DOHH2 (cell line): ENCODE data around the gene SLC28A3.

Experiments used
- H3F3A ChIP-seq: fragments of 200-600 bp; sonication (generic), shearing (Covaris generic); 2 replicates; pipeline ENCODE4 v1.6.0; 2016; ENCODE audit warnings: antibody characterized with exemption, mild to moderate bottlenecking; ENCODE audit not compliant: control insufficient read depth, insufficient read depth
- H3K27ac ChIP-seq: fragments of 200-600 bp; sonication (generic); 2 replicates; pipeline ENCODE4 v1.5.1; 2014; ENCODE audit warnings: low read depth, mild to moderate bottlenecking, low read length, moderate library complexity
- H3K27me3 ChIP-seq: fragments of 200-600 bp; sonication (generic); 2 replicates; pipeline ENCODE4 v1.6.1; 2014; ENCODE audit warnings: mild to moderate bottlenecking, low read length, mixed read lengths; ENCODE audit not compliant: control insufficient read depth
- H3K36me3 ChIP-seq: fragments of 200-600 bp; sonication (generic); 2 replicates; pipeline ENCODE4 v1.6.1; 2014; ENCODE audit warnings: mild to moderate bottlenecking, low read length, moderate library complexity, mixed read lengths; ENCODE audit not compliant: control insufficient read depth
- H3K4me1 ChIP-seq: fragments of 200-600 bp; sonication (generic); 2 replicates; pipeline ENCODE4 v1.6.1; 2014; ENCODE audit warnings: mild to moderate bottlenecking, low read length, mixed read lengths; ENCODE audit not compliant: control insufficient read depth
- H3K4me2 ChIP-seq: fragments of 200-600 bp; sonication (generic); 2 replicates; pipeline ENCODE4 v1.6.0; 2014; ENCODE audit warnings: mild to moderate bottlenecking, low read length, moderate library complexity
- H3K4me3 ChIP-seq: fragments of 200-600 bp; sonication (generic); 2 replicates; pipeline ENCODE4 v1.5.1; 2014; ENCODE audit warnings: mild to moderate bottlenecking, low read length, mixed read lengths
- H3K79me2 ChIP-seq: fragments of 200-600 bp; sonication (generic); 2 replicates; pipeline ENCODE4 v1.6.1; 2014; ENCODE audit warnings: mild to moderate bottlenecking, low read length, mixed read lengths; ENCODE audit not compliant: control insufficient read depth
- H3K9me2 ChIP-seq: fragments of 200-600 bp; sonication (generic); replicated peaks from 2 replicates; pipeline ENCODE4 v1.6.1; 2014; ENCODE audit warnings: mild to moderate bottlenecking, low read length, mixed read lengths; ENCODE audit not compliant: control insufficient read depth
- H3K9me3 ChIP-seq: fragments of 200-600 bp; sonication (generic); 2 replicates; pipeline ENCODE4 v1.6.1; 2014; ENCODE audit warnings: antibody characterized with exemption, low read length, mixed read lengths; ENCODE audit not compliant: control insufficient read depth, insufficient read depth
- H4K20me1 ChIP-seq: fragments of 200-600 bp; sonication (generic); 2 replicates; pipeline ENCODE4 v1.6.0; 2014; ENCODE audit warnings: low read depth, mild to moderate bottlenecking, antibody characterized with exemption, low read length, moderate library complexity; ENCODE audit not compliant: control insufficient read depth, insufficient read depth
- CTCF ChIP-seq: fragments of 200-600 bp; sonication (generic); IDR thresholded peaks from one replicate; pipeline ENCODE4 v1.5.1; 2014; ENCODE audit warnings: antibody characterized with exemption, mild to moderate bottlenecking, low read depth, low read length; ENCODE audit not compliant: poor library complexity, severe bottlenecking
- EZH2phosphoT487 ChIP-seq: fragments of 200-600 bp; sonication (generic); IDR thresholded peaks from 2 replicates; pipeline ENCODE4 v1.6.1; 2017; ENCODE audit warnings: borderline replicate concordance, mild to moderate bottlenecking, antibody characterized with exemption, low read length, moderate library complexity, mixed read lengths

The SLC28A3 gene

GRCh38 chr9:84381508-84381907, 41.0 kb upstream of the SLC28A3 start:
- no peaks in the 10 kb centered on the region for H3K4me1 ChIP-seq
- H4K20me1 ChIP-seq = no peaks in the 10 kb centered on the region
- no peaks in the 10 kb centered on the region for H3K9me2 ChIP-seq
- no peak overlapping the region for H3K27ac ChIP-seq
- no peaks in the 10 kb centered on the region for H3F3A ChIP-seq
- no peaks in the 10 kb centered on the region for H3K79me2 ChIP-seq
- no peak overlapping the region for H3K4me2 ChIP-seq
- H3K36me3 ChIP-seq = no peaks in the 10 kb centered on the region
- no peaks in the 10 kb centered on the region for H3K27me3 ChIP-seq
- H3K4me3 ChIP-seq = no peak overlapping the region
- TF ChIP-seq CTCF (no peak), EZH2phosphoT487 (no peak)
- no peaks in the 10 kb centered on the region for H3K9me3 ChIP-seq

GRCh38 chr9:84379740-84380139, 39.2 kb upstream of the SLC28A3 start:
- no peak for TF ChIP-seq CTCF
- no peak for TF ChIP-seq EZH2phosphoT487
- Histone ChIP-seq H3K4me2 (no peak overlapping the region), H3K4me3 (no peak overlapping the region), H3K36me3 (no peaks in the 10 kb centered on the region), H3F3A (no peaks in the 10 kb centered on the region), H3K79me2 (no peaks in the 10 kb centered on the region), H3K9me2 (no peaks in the 10 kb centered on the region), H3K4me1 (no peaks in the 10 kb centered on the region), H3K27me3 (no peaks in the 10 kb centered on the region), H3K27ac (no peak overlapping the region), H3K9me3 (no peaks in the 10 kb centered on the region), H4K20me1 (no peaks in the 10 kb centered on the region)

- Histone ChIP-seq H3K4me2 (no peak overlapping the region), H3F3A (no peaks in the 10 kb centered on the region), H4K20me1 (no peaks in the 10 kb centered on the region), H3K4me1 (no peaks in the 10 kb centered on the region), H3K9me3 (no peaks in the 10 kb centered on the region), H3K9me2 (no peaks in the 10 kb centered on the region), H3K27ac (no peak overlapping the region), H3K36me3 (no peaks in the 10 kb centered on the region), H3K4me3 (no peak overlapping the region), H3K79me2 (no peaks in the 10 kb centered on the region), H3K27me3 (no peaks in the 10 kb centered on the region)
- TF ChIP-seq EZH2phosphoT487 = no peak
- TF ChIP-seq CTCF = no peak
Measured at GRCh38 chr9:84375954-84376353, 35.4 kb upstream of the SLC28A3 start.

GRCh38 chr9:84374516-84374915, 34.0 kb upstream of the SLC28A3 start:
- Histone ChIP-seq H4K20me1 (no peaks in the 10 kb centered on the region), H3K4me3 (no peak overlapping the region), H3K27me3 (no peaks in the 10 kb centered on the region), H3K4me1 (no peaks in the 10 kb centered on the region), H3K9me2 (no peaks in the 10 kb centered on the region), H3K79me2 (no peaks in the 10 kb centered on the region), H3K27ac (no peak overlapping the region), H3F3A (no peaks in the 10 kb centered on the region), H3K9me3 (no peaks in the 10 kb centered on the region), H3K36me3 (no peaks in the 10 kb centered on the region), H3K4me2 (no peak overlapping the region)
- TF ChIP-seq EZH2phosphoT487 (no peak), CTCF (no peak)
